ENCODE measurements around the gene LRRC4. TPM values are rescaled to one million over a fixed set of nuclear protein-coding genes. Genes with fewer than 3 reads are reported as not detected.

LRRC4 gene
- total and polyA plus RNA-seq, 2 donors from 2014 or later: 1.6 to 3.2 TPM

DNA sequence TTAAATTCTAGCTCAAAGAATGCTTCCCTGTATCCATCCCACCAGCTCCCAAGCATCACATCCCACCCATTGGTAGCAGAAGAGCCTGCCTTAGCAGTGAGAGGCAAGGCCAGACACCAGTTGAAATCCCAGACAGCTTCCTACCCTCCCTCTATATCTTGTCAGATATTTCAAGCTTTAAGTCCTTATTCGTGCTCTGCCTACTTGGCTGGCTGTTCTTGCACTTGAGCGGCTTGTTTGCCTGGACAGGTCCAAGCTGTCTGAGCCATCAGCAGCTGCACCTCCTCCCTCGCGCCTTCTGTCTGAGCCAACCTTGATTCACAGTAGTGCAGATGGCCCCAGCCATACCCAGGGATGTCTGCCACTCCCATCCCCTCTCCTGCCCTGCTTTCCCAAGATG, 16.4 kb downstream of the LRRC4 start:
- H3K9me3 ChIP-seq (ENCODE audit: control insufficient read depth in 2 of 3, insufficient read depth in 1 of 3, low read length in 3 of 3): no peaks in the 10 kb centered on the region
- FAIRE-seq: no peak
- DNase-seq: no peak
- no peaks in the 10 kb centered on the region for H3K36me3 ChIP-seq (ENCODE audit: control insufficient read depth in 2 of 3, insufficient read depth in 3 of 3, low read length in 3 of 3)
- H3K4me1 ChIP-seq (ENCODE audit: control insufficient read depth in 2 of 3, insufficient read depth in 2 of 3, low read depth in 1 of 3, low read length in 3 of 3): peaks cover 0 to 26% (median 17%) of the 10 kb centered on the region in 3 donors
- H3K4me3 ChIP-seq (ENCODE audit: low read length in 3 of 3): no peak overlapping the region
- intact Hi-C loops (cut with DNase I): no loop called here
- no peaks in the 10 kb centered on the region for H3K27me3 ChIP-seq (ENCODE audit: control insufficient read depth, insufficient read depth, low read length)
- no peak overlapping the region for H3K9ac ChIP-seq (ENCODE audit: low read length in 3 of 3)
- H3K27ac ChIP-seq (ENCODE audit: low read depth in 2 of 2, low read length in 2 of 2): no peak overlapping the region
- no peak for TF ChIP-seq CTCF (IDR thresholded peaks at IDR 0.05; ENCODE audit: borderline replicate concordance, extremely low read depth, insufficient read depth)

DNA sequence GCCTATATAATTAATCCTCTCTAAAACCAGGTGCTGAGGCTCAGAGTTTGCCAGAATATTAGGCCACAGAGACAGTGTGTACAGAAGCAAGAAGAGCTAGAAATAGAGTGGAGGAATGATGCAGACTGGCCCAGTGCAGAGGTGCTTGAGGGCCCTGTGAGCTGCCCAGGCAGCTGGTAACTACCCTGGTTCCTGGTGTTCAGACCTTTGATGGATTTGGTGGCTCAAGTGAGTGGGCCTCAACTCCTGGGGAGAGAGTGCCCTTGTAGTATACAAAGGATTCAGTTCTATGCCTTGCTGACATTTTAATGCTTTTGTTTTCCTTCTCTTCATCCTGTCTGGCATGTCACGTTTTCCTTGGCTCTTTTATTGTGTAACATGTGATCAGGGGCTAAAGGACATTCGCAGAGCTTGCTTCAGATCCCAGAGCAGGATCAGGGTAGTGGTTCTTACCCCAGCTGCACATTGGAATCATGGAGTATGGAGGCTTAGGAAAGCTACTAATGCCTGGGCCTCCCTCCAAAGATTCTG, 20.0 kb downstream of the LRRC4 start:
- intact Hi-C loops (cut with DNase I): no loop called here
- Histone ChIP-seq H3K4me1 (ENCODE audit: control insufficient read depth in 2 of 3, insufficient read depth in 2 of 3, low read depth in 1 of 3, low read length in 3 of 3) (peaks cover 0 to 37% (median 9%) of the 10 kb centered on the region in 3 donors), H3K27me3 (ENCODE audit: control insufficient read depth, insufficient read depth, low read length) (no peaks in the 10 kb centered on the region), H3K27ac (ENCODE audit: low read depth in 2 of 2, low read length in 2 of 2) (peak overlapping the region in 1 of 2 donors; percentile 41), H3K36me3 (ENCODE audit: control insufficient read depth in 2 of 3, insufficient read depth in 3 of 3, low read length in 3 of 3) (no peaks in the 10 kb centered on the region), H3K9me3 (ENCODE audit: control insufficient read depth in 2 of 3, insufficient read depth in 1 of 3, low read length in 3 of 3) (no peaks in the 10 kb centered on the region), H3K4me3 (ENCODE audit: low read length in 3 of 3) (no peak overlapping the region), H3K9ac (ENCODE audit: low read length in 3 of 3) (no peak overlapping the region)
- no peak for TF ChIP-seq CTCF (IDR thresholded peaks at IDR 0.05; ENCODE audit: borderline replicate concordance, extremely low read depth, insufficient read depth)
- DNase-seq (peak in 1 of 5 donors; percentile 58), FAIRE-seq (no peak)

GRCh38 chr7:128010391-128011127, 20.7 kb downstream of the LRRC4 start:
- no peak for FAIRE-seq
- H3K4me3 ChIP-seq (ENCODE audit: low read length in 3 of 3): no peak overlapping the region
- DNase-seq: no peak
- TF ChIP-seq CTCF (IDR thresholded peaks at IDR 0.05; ENCODE audit: borderline replicate concordance, extremely low read depth, insufficient read depth): no peak
- peak overlapping the region in 1 of 2 donors; percentile 29 for H3K27ac ChIP-seq (ENCODE audit: low read depth in 2 of 2, low read length in 2 of 2)
- no peaks in the 10 kb centered on the region for H3K9me3 ChIP-seq (ENCODE audit: control insufficient read depth in 2 of 3, insufficient read depth in 1 of 3, low read length in 3 of 3)
- intact Hi-C loops (cut with DNase I): no loop called here
- H3K36me3 ChIP-seq (ENCODE audit: control insufficient read depth in 2 of 3, insufficient read depth in 3 of 3, low read length in 3 of 3): no peaks in the 10 kb centered on the region
- H3K9ac ChIP-seq (ENCODE audit: low read length in 3 of 3): no peak overlapping the region
- H3K4me1 ChIP-seq (ENCODE audit: control insufficient read depth in 2 of 3, insufficient read depth in 2 of 3, low read depth in 1 of 3, low read length in 3 of 3): peaks cover 0 to 39% (median 10%) of the 10 kb centered on the region in 3 donors
- H3K27me3 ChIP-seq (ENCODE audit: control insufficient read depth, insufficient read depth, low read length): no peaks in the 10 kb centered on the region

All from kidney (tissue), 14 donors.